ENCODE data around the gene ARHGEF11. TPM values are rescaled to one million over a fixed set of nuclear protein-coding genes. Genes with fewer than 3 reads are reported as not detected.

ARHGEF11 gene
- total and polyA plus RNA-seq, 9 of the 15 experiments (the other 6 are each of a cell fraction or from before 2014, with no cell fraction given), result 0.14 to 15.5 (median 9.0) TPM

DNA sequence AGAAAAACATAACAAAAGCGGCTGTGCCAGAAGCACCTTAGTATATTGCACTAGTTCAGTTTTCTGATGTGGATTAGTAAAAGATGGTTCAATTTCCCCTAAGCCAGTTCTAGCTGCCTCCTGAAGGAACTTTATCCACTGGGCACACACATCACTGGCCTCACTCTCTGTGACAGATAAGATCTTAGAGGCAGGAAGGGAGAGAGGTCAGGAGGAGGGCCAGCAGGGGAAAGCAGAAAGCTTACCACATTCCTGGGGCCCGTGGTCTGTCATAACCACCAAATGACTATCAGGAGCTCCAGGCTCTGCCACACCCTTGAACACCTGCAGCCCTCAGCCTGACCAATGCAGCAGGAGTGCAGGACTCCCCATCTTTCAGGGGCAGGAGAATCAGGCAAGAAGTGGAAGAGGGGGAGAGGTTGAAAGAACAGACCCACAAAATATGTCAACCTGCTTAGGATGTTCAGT lies 87.3 kb downstream of the ARHGEF11 start (continued):
- TF ChIP-seq, protein P1, sequence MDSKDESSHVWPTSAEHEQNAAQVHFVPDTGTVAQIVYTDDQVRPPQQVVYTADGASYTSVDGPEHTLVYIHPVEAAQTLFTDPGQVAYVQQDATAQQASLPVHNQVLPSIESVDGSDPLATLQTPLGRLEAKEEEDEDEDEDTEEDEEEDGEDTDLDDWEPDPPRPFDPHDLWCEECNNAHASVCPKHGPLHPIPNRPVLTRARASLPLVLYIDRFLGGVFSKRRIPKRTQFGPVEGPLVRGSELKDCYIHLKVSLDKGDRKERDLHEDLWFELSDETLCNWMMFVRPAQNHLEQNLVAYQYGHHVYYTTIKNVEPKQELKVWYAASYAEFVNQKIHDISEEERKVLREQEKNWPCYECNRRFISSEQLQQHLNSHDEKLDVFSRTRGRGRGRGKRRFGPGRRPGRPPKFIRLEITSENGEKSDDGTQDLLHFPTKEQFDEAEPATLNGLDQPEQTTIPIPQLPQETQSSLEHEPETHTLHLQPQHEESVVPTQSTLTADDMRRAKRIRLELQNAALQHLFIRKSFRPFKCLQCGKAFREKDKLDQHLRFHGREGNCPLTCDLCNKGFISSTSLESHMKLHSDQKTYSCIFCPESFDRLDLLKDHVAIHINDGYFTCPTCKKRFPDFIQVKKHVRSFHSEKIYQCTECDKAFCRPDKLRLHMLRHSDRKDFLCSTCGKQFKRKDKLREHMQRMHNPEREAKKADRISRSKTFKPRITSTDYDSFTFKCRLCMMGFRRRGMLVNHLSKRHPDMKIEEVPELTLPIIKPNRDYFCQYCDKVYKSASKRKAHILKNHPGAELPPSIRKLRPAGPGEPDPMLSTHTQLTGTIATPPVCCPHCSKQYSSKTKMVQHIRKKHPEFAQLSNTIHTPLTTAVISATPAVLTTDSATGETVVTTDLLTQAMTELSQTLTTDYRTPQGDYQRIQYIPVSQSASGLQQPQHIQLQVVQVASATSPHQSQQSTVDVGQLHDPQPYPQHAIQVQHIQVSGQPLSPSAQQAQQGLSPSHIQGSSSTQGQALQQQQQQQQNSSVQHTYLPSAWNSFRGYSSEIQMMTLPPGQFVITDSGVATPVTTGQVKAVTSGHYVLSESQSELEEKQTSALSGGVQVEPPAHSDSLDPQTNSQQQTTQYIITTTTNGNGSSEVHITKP (IDR thresholded peaks at IDR 0.05; ENCODE audit: partially characterized antibody), result peak; percentile 25
- TF ChIP-seq, protein P2, sequence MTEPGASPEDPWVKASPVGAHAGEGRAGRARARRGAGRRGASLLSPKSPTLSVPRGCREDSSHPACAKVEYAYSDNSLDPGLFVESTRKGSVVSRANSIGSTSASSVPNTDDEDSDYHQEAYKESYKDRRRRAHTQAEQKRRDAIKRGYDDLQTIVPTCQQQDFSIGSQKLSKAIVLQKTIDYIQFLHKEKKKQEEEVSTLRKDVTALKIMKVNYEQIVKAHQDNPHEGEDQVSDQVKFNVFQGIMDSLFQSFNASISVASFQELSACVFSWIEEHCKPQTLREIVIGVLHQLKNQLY (CRISPR knock-in tag; conservative IDR thresholded peaks at IDR 0.05), result no peak
- peak; percentile 73 for TF ChIP-seq CREM (IDR thresholded peaks at IDR 0.05; ENCODE audit: low read depth)
- TF ChIP-seq SRF (CRISPR knock-in tag; IDR thresholded peaks at IDR 0.05), result peak in 1 of 2 experiments; percentile 31; a peak in 1 of 4 replicates
- TF ChIP-seq, protein P3, sequence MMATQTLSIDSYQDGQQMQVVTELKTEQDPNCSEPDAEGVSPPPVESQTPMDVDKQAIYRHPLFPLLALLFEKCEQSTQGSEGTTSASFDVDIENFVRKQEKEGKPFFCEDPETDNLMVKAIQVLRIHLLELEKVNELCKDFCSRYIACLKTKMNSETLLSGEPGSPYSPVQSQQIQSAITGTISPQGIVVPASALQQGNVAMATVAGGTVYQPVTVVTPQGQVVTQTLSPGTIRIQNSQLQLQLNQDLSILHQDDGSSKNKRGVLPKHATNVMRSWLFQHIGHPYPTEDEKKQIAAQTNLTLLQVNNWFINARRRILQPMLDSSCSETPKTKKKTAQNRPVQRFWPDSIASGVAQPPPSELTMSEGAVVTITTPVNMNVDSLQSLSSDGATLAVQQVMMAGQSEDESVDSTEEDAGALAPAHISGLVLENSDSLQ (IDR thresholded peaks at IDR 0.05), result peak; percentile 47; the same call in 1 of the 2 replicates
- no peak for TF ChIP-seq ZNF3 (CRISPR knock-in tag; IDR thresholded peaks at IDR 0.05)
- TF ChIP-seq, protein P4, sequence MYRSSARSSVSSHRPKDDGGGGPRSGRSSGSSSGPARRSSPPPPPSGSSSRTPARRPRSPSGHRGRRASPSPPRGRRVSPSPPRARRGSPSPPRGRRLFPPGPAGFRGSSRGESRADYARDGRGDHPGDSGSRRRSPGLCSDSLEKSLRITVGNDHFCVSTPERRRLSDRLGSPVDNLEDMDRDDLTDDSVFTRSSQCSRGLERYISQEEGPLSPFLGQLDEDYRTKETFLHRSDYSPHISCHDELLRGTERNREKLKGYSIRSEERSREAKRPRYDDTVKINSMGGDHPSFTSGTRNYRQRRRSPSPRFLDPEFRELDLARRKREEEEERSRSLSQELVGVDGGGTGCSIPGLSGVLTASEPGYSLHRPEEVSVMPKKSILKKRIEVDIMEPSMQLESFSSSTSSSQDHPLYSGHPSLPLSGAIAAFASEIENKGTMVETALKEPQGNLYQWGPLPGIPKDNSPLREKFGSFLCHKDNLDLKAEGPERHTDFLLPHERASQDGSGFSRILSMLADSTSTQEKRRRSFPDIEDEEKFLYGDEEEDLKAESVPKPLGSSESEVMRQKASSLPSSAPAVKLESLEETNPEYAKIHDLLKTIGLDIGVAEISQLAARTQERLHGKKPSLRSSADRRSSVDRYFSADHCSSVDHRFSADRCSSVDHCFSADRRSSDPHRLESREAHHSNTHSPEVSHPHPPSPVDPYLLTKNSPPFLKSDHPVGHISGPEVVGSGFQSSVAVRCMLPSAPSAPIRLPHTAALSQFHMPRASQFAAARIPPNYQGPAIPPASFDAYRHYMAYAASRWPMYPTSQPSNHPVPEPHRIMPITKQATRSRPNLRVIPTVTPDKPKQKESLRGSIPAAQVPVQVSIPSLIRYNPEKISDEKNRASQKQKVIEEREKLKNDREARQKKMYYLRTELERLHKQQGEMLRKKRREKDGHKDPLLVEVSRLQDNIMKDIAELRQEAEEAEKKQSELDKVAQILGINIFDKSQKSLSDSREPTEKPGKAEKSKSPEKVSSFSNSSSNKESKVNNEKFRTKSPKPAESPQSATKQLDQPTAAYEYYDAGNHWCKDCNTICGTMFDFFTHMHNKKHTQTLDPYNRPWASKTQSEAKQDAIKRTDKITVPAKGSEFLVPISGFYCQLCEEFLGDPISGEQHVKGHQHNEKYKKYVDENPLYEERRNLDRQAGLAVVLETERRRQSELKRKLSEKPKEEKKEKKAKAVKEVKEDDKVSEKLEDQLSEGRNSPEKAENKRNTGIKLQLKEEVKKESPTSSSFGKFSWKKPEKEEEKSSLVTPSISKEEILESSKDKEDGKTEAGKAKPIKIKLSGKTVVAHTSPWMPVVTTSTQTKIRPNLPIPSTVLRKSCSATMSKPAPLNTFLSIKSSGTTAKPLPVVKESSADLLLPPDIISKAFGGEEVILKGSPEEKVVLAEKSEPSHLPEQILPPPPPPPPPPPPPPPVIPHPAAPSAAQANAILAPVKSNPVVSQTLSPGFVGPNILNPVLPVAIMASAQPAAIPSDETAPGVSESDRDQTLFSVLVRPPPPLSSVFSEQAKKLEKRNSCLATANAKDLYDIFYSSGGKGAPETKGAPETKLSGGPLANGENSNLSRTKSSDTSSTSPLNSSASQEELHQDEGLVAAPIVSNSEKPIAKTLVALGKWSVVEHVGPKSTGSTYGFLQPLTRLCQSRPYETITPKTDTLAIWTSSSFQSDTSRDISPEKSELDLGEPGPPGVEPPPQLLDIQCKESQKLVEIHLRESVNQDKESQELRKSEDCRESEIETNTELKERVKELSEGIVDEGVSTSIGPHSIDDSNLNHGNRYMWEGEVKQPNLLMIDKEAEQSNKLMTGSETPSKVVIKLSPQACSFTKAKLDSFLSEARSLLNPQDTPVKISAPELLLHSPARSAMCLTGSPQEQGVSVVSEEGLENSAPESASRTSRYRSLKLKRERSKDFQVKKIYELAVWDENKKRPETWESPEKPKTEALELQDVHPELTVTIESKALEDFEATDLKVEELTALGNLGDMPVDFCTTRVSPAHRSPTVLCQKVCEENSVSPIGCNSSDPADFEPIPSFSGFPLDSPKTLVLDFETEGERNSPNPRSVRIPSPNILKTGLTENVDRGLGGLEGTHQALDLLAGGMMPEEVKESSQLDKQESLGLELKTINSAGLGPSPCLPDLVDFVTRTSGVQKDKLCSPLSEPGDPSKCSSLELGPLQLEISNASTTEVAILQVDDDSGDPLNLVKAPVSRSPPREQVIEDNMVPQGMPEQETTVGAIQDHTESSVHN (IDR thresholded peaks at IDR 0.05; ENCODE audit: borderline replicate concordance in 1 of 2, low read depth in 1 of 2), result peak in 1 of 2 experiments; percentile 49; a peak in 1 of 4 replicates
- no peak for TF ChIP-seq SP2 (IDR thresholded peaks at IDR 0.05; ENCODE audit: extremely low read depth, low read depth, low read length, poor library complexity, severe bottlenecking)

All from K562 (cell line).